Adrenal gland (tissue), 5 donors: ENCODE measurements around the gene CBY2.

Experiments
- CTCF ChIP-seq, 6 experiments: fragments of 450-650 bp in 4 of 6; fragments of 200-600 bp in 2 of 6; sonication (generic) in 1 of 6; IDR thresholded peaks; 1 replicate in 5 of 6; 2 replicates in 1 of 6; pipeline versions ENCODE4 v1.5.1 to v1.8.0; 2016 to 2021; ENCODE audit warnings: antibody characterized with exemption in 6 of 6, mild to moderate bottlenecking in 2 of 6, moderate library complexity in 1 of 6
- POLR2A ChIP-seq, 2 donors: fragments of 450-650 bp; IDR thresholded peaks; one replicate each; pipeline ENCODE4 v1.6.1; 2017; ENCODE audit warnings: antibody characterized with exemption in 2 of 2, mild to moderate bottlenecking in 2 of 2, moderate library complexity in 1 of 2
- donor health status: DM: no; HTN: no; CAD: no.

GRCh38 chr13:45683701-45684100 lies 18.4 kb upstream of the CBY2 start:
- TF ChIP-seq CTCF (IDR thresholded peaks at IDR 0.05) = no peak
- no peak for TF ChIP-seq POLR2A (IDR thresholded peaks at IDR 0.05)
